HG03064 (cell line): ENCODE measurements around the gene GLCCI1.
A peak's percentile ranks its signal among the peaks of the same experiment; 100 is the strongest.

Source experiments
- ATAC-seq: cut with Tn5 transposase; IDR thresholded peaks from one replicate; pipeline ENCODE4 v1.9.1; 2021; ENCODE audit warnings: low read depth; ENCODE audit not compliant: unreplicated experiment

GLCCI1 gene

DNA sequence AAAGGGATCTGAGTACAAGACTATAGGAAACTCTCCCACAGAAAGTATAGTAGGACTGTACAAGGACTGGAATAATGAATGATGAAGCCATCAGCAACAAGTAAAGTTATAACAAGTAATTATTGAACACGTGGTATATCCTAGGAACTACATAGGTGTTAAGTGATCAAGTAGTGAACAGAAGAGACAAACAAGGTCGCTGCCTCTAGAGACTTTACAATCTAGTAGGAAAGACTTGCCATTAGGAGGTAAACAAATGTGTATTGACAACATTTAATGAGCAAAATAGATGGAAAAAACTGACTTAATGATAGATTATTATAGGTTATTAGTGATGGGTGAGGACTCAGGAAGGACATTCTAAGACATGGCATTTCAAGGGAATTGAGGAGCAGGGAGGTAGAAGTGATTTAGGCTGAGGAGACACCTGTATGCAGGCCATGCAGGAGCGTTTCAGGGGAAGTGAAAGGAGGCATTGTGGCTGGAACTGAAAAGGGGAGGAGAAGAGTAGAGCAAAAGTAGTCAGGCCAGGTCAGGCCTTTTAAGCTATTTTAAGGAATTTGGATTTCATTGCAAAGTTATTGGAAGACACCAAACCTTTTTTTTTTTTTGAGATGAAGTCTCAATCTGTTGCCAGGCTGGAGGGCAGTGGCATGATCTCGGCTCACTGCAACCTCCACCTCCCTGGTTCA is 8.5 kb upstream of the GLCCI1 start:
- ATAC-seq = peak; percentile 89

GRCh38 chr7:7962851-7963250 is 5.7 kb upstream of the GLCCI1 start:
- no peak for ATAC-seq

DNA sequence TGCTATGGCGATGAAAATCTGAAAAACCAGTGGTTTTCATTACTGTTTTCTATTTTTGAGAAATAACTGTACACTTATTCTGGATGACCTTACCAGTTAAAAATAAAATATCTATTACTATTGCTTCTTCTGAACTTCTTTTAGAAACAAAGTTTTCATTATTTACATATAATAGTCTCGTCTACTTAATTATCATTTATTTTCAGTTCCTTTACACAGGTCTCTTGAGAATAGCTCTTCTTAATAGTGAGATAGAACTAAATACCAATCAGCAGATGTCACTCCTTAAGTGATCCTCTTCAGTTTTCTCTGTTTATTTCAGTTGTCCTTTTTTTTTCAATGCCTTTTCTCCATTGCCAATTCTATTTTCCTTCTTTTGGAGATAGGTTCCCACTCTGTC is 4.3 kb upstream of the GLCCI1 start:
- ATAC-seq = no peak

DNA sequence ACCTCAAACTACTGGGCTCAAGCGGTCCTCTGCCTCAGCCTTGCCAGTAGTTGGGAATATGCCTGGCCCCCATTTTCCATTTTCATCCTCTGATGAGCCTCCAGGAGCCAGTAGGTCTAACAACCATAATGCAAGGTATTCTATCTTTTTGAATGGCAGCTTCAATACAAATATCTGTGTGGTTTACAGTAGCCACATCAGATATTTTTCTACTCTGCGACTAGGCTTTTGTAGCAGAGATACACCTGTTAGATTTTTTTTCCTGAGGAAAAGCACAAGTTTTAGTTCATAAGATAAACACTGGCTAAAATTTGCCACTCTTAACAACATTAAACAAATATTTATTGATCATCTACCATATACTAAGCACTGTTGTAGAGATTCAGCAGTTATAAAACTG is 3.9 kb upstream of the GLCCI1 start:
- ATAC-seq = no peak

DNA sequence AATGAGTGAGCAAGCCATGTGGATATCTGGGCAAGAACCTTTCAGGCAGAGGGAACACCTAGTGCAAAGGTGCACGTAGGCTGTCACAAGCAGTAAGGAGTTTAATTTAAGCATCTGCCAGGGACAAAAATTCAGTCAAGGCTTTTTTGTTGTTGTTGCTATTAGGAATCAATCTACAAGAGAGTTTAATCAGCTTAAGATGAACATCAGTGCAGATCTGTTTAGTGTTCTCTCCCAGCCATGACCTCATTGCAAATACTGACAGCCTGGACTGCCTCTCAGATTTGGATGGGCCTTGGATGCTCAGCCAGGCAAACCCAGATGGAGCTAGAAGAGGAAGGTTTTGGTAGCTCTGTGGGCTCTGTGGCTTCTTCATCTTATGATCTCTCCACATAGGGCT is 3.3 kb upstream of the GLCCI1 start:
- ATAC-seq = no peak

DNA sequence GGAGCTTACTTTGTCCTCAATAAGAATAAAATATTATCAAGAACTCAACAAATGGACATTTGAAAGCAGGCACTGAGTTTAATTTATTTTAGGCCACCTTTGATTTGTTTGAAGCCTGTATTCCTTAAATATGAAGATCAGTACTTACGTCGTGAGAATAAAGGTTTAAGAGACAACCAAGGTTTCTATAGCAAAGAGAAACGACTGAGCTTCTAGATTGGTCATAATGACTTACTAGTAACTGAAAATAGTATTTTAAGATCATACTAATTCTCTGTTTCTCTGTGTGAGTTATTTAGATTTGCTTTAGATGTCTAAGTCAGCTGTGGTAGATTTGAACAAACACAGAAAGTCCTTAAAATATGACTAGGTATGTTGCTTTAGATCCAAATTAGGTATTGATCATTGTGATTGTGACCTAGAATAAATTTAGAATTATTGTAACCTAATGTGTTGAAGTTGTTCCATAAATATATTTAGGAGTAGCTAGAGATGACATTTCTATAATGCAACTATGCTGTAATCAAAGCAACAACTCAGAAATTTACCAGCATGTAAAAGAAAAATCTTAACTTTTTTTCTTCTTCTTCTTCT is 2.4 kb upstream of the GLCCI1 start:
- no peak for ATAC-seq

- ATAC-seq = no peak
Observed at GRCh38 chr7:7967886-7968543, 581 bp upstream of the GLCCI1 start.

- peak; percentile 2 for ATAC-seq
Observed at GRCh38 chr7:7969306-7970236, 975 bp downstream of the GLCCI1 start.

DNA sequence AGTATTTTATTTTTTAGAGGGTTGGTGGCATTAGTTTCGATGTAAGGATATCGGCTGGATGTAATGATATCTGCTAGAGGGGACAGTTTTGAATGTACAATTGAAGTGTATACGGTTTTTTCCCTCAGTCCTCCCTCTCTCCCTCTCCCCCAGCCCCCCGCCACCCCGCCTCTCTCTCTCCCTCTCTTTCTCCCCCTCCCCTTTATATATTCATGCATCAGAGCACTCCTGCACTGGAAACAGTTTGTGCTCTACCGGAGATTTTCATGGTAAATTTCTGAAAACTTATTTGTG is 1.6 kb downstream of the GLCCI1 start:
- no peak for ATAC-seq

GRCh38 chr7:7970531-7971307 is 2.1 kb downstream of the GLCCI1 start:
- ATAC-seq = no peak

DNA sequence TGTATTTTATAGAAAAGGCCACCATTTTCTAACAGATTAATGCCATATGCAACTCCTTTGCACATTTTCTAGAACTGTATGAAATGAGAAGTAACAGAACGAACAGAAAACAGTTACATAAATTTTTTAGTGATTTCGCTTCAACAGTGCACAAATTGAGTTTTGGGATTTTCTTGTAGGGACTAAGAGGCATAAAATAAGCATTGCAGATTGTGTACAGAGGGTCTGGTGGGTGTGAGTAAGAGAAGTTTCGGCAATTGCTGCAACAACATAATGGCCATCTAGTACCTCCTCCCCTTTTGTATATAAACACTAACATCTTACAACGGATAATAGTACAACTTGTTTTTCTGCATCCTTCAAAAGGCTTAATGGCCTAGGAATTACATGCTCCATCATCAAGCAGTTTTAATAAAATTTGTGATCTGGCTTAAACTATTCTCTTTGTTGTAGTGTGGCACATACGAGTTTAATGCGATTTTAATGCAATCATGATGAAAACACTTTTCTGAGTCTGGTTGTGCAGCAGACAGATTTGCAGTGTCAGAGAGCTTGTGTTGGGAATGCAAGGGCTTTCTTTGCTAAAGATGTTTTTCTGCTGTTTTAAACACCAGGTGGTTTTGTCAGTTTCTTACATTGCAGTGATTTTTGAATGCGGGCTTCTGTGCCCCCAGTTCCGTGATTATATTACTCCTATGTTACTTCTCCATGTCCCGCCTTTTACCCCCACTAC is 2.9 kb downstream of the GLCCI1 start:
- ATAC-seq = no peak

- ATAC-seq = no peak
Observed at GRCh38 chr7:7972128-7972527, 3.5 kb downstream of the GLCCI1 start.

DNA sequence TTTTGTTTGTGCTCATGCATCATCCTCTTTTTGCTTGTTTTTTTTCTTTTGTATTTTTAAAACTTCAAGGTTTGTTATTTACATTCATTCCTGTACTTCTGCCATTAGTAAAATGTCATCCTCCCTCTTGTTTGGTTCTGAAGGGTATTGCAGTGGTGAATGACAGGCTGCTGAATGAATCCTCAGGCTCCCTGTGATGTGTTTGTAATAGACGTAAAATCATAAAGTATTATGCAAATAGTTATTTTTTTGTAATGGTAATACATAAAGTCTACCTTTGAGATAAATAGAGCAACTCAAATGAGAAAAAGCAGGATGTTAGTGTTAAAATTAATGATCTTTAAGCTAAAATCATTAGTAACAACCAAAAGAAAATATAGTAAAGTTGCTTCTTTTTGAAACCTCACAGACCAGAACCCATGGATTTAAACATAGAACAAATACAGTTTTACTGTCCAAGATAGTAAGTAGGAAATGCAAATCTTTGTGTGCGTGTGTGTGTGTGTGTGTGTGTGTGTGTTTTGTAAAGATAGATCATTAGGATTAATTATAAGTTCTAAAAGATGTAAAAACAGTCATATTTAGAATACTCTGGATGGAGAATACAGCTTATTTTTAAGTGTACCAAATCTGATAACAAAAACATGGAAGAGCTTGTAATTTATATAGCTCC is 4.5 kb downstream of the GLCCI1 start:
- ATAC-seq = no peak

GRCh38 chr7:7976677-7977076 is 8.1 kb downstream of the GLCCI1 start:
- no peak for ATAC-seq

DNA sequence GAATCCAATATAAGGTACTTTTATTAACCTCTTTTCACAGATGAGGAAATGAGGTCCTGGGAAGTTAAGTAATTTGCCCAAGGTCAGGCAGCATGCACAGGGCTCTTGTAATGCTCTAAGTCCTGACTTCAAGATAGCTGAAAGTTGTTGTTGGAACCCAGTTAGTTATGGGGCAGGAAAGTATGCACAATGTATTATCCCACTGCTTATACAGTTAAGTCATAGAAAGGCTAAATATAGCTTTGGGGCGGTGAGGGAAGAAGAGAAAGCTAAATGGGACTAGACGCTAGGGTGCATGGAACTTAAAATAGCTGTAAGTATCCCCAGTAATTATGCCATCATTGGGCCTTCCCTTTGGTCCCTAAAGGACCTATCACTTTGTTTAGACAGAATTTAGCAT is 9.2 kb downstream of the GLCCI1 start:
- ATAC-seq = no peak

DNA sequence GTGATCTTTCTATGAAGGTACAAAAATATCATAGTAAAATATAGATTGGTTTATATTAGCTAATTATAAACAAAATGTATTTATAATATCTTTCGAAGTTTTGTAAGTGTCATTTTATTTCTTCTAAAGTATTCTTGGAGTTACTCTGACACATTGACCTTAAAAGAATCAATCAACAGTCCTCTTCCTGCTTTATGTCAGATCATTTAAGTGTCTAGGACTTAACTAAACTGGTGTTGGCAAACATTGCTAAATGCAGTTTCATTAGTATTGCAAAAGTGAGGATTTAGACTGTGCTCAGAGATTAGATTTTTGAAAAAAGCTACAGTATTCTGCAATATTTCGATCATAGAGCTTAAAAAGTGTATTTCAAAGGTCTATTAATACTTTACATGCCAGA is 10.3 kb downstream of the GLCCI1 start:
- no peak for ATAC-seq

GRCh38 chr7:7979558-7979957 is 11.0 kb downstream of the GLCCI1 start:
- ATAC-seq = no peak

- no peak for ATAC-seq
Observed at GRCh38 chr7:7980134-7980533, 11.5 kb downstream of the GLCCI1 start.

GRCh38 chr7:7982904-7983303 is 14.3 kb downstream of the GLCCI1 start:
- no peak for ATAC-seq
